IPS-18c (cell line): ENCODE measurements around the gene RBM15B.

Source experiments
- H3K4me3 ChIP-seq: 2 replicates; pipeline ENCODE4 v1.7.0; 2013; ENCODE audit warnings: low read depth, mild to moderate bottlenecking, low read length, moderate library complexity; ENCODE audit not compliant: insufficient read depth
- H3K9me3 ChIP-seq: one replicate; pipeline ENCODE4 v1.6.1; 2013; ENCODE audit warnings: mild to moderate bottlenecking, low read length, moderate library complexity; ENCODE audit not compliant: control insufficient read depth, insufficient read depth

Gene RBM15B

DNA sequence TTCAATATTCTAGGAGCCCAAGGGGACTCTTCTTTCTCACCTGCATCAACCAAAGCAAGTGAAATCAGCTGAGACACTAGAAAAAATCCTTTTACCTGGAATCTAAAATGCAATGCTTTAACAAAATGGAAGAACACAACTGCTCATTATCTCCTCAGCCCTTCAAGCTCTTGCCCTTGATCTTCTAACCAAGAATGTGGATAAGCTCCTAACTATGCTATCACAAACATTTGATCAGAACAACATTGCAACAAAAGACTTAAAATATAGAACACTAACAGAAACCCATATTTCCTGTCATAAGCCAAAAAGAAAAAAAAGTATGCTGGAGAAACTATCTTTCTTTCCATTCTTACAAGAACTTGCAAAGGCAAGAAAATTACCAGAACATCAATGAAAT, 12.6 kb downstream of the RBM15B start:
- no peaks in the 10 kb centered on the region for H3K9me3 ChIP-seq
- H3K4me3 ChIP-seq, result no peak overlapping the region

- H3K4me3 ChIP-seq, result no peak overlapping the region
- H3K9me3 ChIP-seq, result no peaks in the 10 kb centered on the region
Measured at GRCh38 chr3:51408021-51408420, 16.9 kb downstream of the RBM15B start.

GRCh38 chr3:51408813-51409212, 17.7 kb downstream of the RBM15B start:
- Histone ChIP-seq H3K9me3 (no peaks in the 10 kb centered on the region), H3K4me3 (no peak overlapping the region)

DNA sequence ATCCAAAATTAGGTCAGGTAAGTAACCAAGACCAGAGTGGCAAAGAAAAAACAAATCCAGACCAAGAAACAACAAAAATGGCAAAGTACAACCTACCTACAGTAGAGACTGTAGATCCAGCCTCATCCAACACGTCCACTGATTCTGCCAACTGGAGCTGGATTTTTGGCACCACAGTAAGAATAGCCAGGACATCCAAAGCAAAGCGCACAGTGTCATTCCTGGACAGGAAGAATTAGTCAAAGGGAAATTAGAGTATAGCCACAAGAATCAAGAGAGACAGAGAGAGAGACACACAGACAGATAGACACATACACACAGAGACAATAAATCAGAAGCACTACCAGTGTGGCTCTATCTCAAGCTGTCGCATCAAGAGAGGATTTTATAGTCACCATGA, 31.1 kb downstream of the RBM15B start:
- Histone ChIP-seq H3K4me3 (no peak overlapping the region), H3K9me3 (no peaks in the 10 kb centered on the region)

GRCh38 chr3:51426921-51427320, 35.8 kb downstream of the RBM15B start:
- H3K9me3 ChIP-seq, result no peaks in the 10 kb centered on the region
- no peak overlapping the region for H3K4me3 ChIP-seq

DNA sequence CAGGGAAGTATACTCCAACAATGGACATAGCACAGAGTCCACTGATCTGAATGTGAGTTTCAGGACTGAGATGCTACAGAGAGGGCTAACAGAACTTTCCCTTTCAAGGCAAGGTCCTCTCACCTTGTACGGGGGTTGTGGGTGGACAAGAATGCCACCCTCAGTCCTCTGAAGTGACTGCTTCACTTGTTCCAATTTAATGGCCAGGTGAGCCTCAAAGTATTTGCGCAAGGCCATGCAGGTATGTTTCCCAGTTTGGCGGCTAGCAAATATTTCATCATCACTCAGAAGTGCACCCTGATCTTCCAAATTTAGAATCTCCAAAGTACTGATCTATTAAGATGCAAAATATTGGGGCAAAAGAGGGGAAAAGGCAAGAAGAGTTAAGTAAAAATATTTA, 38.1 kb downstream of the RBM15B start:
- no peak overlapping the region for H3K4me3 ChIP-seq
- no peaks in the 10 kb centered on the region for H3K9me3 ChIP-seq

DNA sequence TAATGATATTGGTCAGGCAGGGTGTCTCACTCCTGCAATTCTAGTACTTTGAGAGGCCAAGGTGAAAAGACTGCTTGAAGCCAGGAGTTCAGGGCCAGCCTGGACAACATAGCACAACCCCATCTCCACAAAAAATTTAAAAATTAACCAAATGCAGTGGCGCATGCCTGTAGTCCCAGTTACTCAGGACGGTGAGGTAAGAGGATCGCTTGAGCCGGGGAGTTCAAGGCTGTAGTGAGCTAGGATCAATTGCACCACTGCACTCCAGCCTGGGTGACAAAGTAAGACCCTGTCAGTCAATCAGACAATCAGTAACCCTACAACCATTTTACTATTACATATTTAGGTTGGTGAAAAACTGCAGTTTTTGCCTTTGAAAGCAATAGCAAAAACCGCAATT, 43.0 kb downstream of the RBM15B start:
- no peak overlapping the region for H3K4me3 ChIP-seq
- H3K9me3 ChIP-seq, result no peaks in the 10 kb centered on the region

DNA sequence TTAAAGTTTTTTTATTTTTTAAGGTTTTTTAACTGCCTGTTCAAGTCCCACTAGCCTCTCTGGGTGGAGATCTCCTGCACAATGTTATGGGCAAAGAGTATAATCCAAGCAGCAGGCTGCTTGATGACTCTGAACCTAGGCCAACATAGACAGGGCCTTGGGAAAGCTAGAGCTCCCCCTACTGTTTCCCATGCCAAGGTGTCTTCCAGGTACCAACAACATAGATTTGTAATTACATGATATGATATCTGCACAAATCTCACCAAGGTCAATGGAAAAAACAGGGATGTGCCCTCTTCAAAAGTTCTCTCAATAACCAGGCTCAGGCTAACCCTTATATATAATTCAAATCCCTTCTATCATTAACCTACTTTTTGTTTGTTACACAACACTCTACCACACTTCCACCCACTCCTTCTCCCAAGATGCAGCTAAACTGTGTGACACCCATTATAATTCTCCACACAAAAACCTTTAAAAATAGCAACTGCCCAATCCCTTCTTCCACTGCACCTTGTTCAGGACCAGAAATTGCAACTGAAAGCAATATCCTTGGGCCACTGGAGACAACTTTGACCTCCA, 43.8 kb downstream of the RBM15B start:
- H3K9me3 ChIP-seq, result no peaks in the 10 kb centered on the region
- no peak overlapping the region for H3K4me3 ChIP-seq

GRCh38 chr3:51436998-51437639, 46.0 kb downstream of the RBM15B start:
- Histone ChIP-seq H3K9me3 (no peaks in the 10 kb centered on the region), H3K4me3 (no peak overlapping the region)

- Histone ChIP-seq H3K4me3 (no peak overlapping the region), H3K9me3 (no peaks in the 10 kb centered on the region)
Measured at GRCh38 chr3:51441282-51442030, 50.4 kb downstream of the RBM15B start.

DNA sequence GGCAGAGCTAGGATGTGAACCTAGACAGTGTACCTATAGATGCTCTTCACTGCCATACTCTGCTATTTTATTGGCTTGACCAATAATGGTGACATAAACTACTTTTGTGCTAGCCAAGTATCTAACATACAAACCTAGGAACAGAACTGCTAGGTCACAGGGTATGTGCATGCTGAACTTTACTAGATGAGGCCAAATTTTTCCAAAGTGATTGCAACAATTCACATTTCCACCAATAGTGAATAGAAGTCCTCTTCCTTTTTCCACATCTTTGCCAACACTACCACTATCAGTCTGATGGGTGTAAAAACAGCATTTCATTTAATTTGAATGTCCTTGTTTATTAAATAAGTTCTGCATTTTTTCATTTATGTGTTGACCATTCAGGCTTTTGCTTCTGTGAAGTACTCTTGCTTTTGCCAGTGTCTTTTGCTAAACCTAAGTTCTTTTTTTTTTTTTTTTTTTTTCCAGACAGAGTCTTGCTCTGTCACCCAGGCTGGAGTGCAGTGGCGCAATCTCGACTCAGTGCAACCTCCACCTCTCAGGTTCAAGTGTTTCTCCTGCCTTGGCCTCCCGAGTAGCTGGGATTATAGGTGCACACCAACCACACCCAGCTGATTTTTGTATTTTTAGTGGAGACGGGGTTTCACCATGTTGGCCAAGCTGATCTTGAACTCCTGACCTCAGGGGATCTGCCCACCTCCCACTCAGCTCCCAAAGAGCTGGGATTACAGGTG, 54.6 kb downstream of the RBM15B start:
- Histone ChIP-seq H3K9me3 (no peaks in the 10 kb centered on the region), H3K4me3 (no peak overlapping the region)
